ENCODE data around the gene OLFM2. TPM values are rescaled to one million over a fixed set of nuclear protein-coding genes. Genes with fewer than 3 reads are reported as not detected.

The OLFM2 gene
- total RNA-seq, 3 donors from 2014 or later = 7.2 to 42.6 (median 8.8) TPM

DNA sequence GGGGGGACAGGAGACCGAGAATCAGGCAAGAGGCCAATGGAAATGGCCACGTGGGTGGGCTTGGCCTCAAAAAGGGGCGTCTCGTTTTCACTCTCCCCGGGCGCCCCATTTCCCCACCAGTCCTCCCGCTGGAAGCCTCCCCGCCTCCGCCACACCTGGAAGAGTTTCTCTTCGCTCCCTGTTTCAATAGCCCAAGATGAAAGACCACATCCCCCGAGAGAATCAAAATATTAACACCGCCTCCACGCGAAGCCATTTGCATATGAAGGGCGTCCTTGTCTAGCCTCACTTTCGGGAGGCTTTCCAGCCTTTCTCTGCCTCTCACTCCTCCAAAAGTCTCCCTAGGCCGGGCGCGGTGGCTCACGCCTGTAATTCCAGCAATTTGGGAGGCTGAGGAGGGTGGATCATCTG, 691 bp upstream of the OLFM2 start:
- no peak overlapping the region for H3K27ac ChIP-seq
- no peaks in the 10 kb centered on the region for H3K36me3 ChIP-seq
- peaks cover 0 to 5% of the 10 kb centered on the region in 2 donors for H3K27me3 ChIP-seq
- no peak for DNase-seq (ENCODE audit: low spot score in 2 of 2)
- intact Hi-C loops (cut with DNase I; ENCODE audit: low total_unique reads) = no loop called here
- peaks cover 0 to 6% of the 10 kb centered on the region in 2 donors for H3K4me1 ChIP-seq
- TF ChIP-seq, protein P1, sequence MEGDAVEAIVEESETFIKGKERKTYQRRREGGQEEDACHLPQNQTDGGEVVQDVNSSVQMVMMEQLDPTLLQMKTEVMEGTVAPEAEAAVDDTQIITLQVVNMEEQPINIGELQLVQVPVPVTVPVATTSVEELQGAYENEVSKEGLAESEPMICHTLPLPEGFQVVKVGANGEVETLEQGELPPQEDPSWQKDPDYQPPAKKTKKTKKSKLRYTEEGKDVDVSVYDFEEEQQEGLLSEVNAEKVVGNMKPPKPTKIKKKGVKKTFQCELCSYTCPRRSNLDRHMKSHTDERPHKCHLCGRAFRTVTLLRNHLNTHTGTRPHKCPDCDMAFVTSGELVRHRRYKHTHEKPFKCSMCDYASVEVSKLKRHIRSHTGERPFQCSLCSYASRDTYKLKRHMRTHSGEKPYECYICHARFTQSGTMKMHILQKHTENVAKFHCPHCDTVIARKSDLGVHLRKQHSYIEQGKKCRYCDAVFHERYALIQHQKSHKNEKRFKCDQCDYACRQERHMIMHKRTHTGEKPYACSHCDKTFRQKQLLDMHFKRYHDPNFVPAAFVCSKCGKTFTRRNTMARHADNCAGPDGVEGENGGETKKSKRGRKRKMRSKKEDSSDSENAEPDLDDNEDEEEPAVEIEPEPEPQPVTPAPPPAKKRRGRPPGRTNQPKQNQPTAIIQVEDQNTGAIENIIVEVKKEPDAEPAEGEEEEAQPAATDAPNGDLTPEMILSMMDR (IDR thresholded peaks at IDR 0.05) = no peak
- no peak for TF ChIP-seq POLR2A (IDR thresholded peaks at IDR 0.05)
- no peak for TF ChIP-seq POLR2AphosphoS5 (IDR thresholded peaks at IDR 0.05)
- H3K9me3 ChIP-seq = peaks cover 5 to 6% of the 10 kb centered on the region in 2 donors
- H3K4me3 ChIP-seq = peak overlapping the region in 2 of 3 donors; percentile 58 to 75

DNA sequence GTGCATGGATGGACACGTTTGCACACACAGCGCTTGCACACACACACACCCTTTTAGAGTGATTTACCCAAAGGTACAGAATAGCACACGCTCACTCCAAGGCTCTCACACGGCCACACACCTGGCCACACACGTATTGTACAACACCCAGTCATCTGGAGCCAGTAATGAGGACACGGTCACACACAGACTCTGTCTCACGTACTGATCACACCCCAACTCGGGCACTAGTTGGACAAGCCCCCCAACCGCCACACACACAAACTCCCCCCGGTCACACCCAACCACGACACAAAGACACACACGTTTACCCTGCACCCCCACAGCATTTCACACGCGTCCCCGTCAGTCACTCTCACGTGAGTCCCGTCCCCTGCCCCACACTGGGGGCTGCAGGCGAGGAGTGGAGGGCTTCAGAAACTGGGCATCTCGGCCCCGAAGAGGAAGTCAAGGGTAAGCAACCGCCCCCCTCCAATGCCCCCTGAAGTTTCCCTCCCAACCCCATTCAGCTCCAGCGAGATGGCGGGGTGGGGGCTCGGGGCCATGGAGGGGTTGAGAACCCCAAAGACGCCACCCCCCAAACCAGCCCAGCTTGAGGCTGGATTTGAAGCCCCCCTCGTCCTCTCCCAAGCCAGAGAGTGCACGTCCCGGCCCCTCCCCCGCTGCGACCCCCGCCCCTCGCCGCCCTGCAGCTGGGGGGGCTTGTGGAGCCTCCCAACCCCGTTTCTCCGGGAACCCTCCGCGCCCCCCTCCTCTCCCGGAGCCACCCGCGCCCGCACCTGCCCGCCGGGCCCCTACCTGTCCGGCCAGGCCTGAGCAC, 599 bp downstream of the OLFM2 start:
- Histone ChIP-seq H3K4me1 (peaks cover 0 to 6% of the 10 kb centered on the region in 2 donors), H3K9me3 (no peaks in the 10 kb centered on the region), H3K4me3 (peak overlapping the region; percentile 42 to 75 (median 58)), H3K27ac (no peak overlapping the region), H3K27me3 (peaks cover 0 to 5% of the 10 kb centered on the region in 2 donors), H3K36me3 (no peaks in the 10 kb centered on the region)
- DNase-seq (ENCODE audit: low spot score in 2 of 2) = no peak
- TF ChIP-seq, protein P1 (IDR thresholded peaks at IDR 0.05) = no peak
- TF ChIP-seq POLR2AphosphoS5 (IDR thresholded peaks at IDR 0.05) (no peak), POLR2A (IDR thresholded peaks at IDR 0.05) (no peak)
- intact Hi-C loops (cut with DNase I; ENCODE audit: low total_unique reads) = no loop called here

DNA sequence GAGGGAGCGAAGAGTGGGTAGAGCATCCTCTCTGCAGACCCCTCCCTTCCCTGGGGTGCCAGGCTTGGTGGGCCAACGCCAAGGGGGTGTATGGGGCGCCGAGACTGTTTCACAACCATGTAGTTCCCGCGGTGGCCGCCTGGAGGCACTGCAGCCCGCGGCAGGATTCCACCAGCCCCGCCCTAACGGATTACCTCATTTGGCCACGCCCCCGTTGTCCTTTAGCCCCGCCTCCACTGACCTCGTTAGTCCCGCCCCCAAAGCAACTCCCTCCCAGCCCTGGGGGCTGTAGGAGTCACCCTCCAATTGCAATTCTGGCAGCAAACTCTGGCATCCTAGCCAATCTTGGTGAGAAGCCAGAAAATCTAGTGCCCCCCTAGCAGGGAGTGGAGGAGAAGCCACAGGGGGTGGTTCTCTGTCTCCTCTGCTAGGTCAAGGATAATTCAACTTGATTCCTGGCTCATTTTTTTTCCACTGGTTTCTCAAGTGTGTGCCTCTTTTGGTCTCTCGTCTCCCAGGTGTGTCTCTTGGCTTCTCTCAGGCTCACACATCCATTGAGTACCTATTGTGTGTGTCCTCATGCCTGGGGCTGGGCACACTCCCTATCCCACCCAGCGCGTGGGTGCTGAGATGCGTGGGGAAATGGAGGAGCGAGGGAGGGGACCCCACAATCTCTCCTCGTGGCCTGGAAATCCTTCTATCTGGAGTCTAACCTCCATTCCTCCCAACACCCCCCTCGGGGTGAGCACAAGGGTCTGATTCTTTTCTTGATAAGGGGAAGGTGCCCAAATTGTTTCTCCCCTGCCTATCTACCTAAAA, 2.0 kb downstream of the OLFM2 start:
- Histone ChIP-seq H3K27ac (no peak overlapping the region), H3K9me3 (no peaks in the 10 kb centered on the region), H3K27me3 (peaks cover 0 to 5% of the 10 kb centered on the region in 2 donors), H3K36me3 (no peaks in the 10 kb centered on the region), H3K4me1 (peaks cover 0 to 6% of the 10 kb centered on the region in 2 donors), H3K4me3 (no peak overlapping the region)
- TF ChIP-seq POLR2A (IDR thresholded peaks at IDR 0.05) = no peak
- TF ChIP-seq, protein P1 (IDR thresholded peaks at IDR 0.05) = peak; percentile 58 to 93 (median 74)
- intact Hi-C loops (cut with DNase I; ENCODE audit: low total_unique reads) = loop anchor here (1.0 kb wide), 1 partner anchor 93 kb away; no protein-coding TSS in a partner anchor
- DNase-seq (ENCODE audit: low spot score in 2 of 2) = peak in 1 of 2 donors; percentile 77

DNA sequence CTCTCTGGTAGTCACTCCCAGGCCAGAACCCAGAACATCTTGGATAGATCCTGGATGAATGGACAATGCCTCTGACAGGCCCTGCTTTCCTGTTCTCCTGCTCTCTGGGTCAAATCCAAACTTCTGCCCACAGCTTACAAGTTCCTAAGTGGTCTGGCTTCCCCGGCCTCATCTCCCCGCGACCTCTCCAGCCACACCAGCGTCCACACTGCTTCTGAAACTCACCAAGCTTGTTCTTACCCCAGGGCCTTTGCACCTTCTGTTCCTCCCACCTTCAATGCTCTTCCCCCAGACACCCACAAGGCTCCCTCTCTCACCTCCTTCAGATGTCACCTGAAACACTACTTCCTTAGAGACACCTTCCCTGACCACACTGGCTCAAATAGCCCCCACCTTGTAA, 3.5 kb downstream of the OLFM2 start:
- Histone ChIP-seq H3K27ac (no peak overlapping the region), H3K36me3 (no peaks in the 10 kb centered on the region), H3K27me3 (peaks cover 0 to 5% of the 10 kb centered on the region in 2 donors), H3K4me1 (peaks cover 0 to 6% of the 10 kb centered on the region in 2 donors), H3K9me3 (no peaks in the 10 kb centered on the region), H3K4me3 (no peak overlapping the region)
- no peak for DNase-seq (ENCODE audit: low spot score in 2 of 2)
- intact Hi-C loops (cut with DNase I; ENCODE audit: low total_unique reads) = no loop called here
- TF ChIP-seq, protein P1 (IDR thresholded peaks at IDR 0.05) = no peak
- TF ChIP-seq POLR2A (IDR thresholded peaks at IDR 0.05) (no peak), POLR2AphosphoS5 (IDR thresholded peaks at IDR 0.05) (no peak)

All from breast epithelium (tissue), 4 donors.